DMS53 treated with DMSO at 0.1 percent for 48 hours (cell line): Measurements from ENCODE around the gene CCL25.

Source experiments
- DNase-seq: peaks from one replicate; lab custom pipeline; 2025; ENCODE audit not compliant: unreplicated experiment; lab: John Stamatoyannopoulos, UW

The CCL25 gene

GRCh38 chr19:8109455-8109854, 56.9 kb downstream of the CCL25 start:
- no peak for DNase-seq

- no peak for DNase-seq
These were observed 57.5 kb downstream of the CCL25 start for GRCh38 chr19:8109890-8110662.

GRCh38 chr19:8110931-8111330, 58.4 kb downstream of the CCL25 start:
- DNase-seq: no peak

- DNase-seq: no peak
These were observed 58.8 kb downstream of the CCL25 start for GRCh38 chr19:8111376-8111775.
